DMS53 treated with DMSO at 0.1 percent for 48 hours (cell line): ENCODE results near the gene KIF5C.

ENCODE experiments used
- DNase-seq: peaks from one replicate; lab custom pipeline; 2025; ENCODE audit not compliant: unreplicated experiment; lab: John Stamatoyannopoulos, UW

The KIF5C gene

GRCh38 chr2:149068996-149069888 lies 194.2 kb downstream of the KIF5C start:
- DNase-seq: no peak

- DNase-seq: no peak
Measured at GRCh38 chr2:149070681-149071320, 195.8 kb downstream of the KIF5C start.

- no peak for DNase-seq
Measured at GRCh38 chr2:149075105-149075504, 200.1 kb downstream of the KIF5C start.

GRCh38 chr2:149075853-149076252 lies 200.8 kb downstream of the KIF5C start:
- DNase-seq: no peak
